SK-N-MC (cell line): ENCODE results near the gene DSCAM.

Experiments used
- EZH2 ChIP-seq: fragments of 200-600 bp; sonication (generic); IDR thresholded peaks from one replicate; pipeline ENCODE4 v1.6.1; 2017; ENCODE audit warnings: antibody characterized with exemption
- POLR2AphosphoS5 ChIP-seq: IDR thresholded peaks from 2 replicates; pipeline ENCODE4 v1.6.1; 2012; ENCODE audit warnings: mild to moderate bottlenecking, low read depth, low read length, borderline replicate concordance

DNA sequence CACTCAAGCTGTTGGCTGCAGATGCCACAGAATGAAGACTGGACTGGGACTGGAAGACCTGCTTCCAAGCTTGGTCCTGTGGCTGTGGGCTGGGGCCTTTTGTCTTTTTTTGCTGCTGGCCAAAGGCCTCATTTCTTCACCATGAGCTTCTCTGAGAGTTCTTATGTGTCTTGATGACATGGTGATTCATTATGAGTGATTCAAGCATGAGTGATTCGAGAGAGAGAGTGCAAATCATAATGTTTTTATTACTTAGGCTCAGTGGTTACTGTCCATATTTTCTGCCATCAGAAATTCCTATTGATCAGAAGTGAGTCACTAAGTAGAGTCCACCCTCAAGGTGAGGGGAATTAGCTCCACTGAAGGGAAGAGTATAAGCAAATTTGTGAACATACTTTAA, 885.7 kb downstream of the DSCAM start:
- TF ChIP-seq EZH2 (no peak), POLR2AphosphoS5 (no peak)
